Uterus (tissue), 2 donors: ENCODE data around the gene CTBP1.

Experiments used
- CTCF ChIP-seq, 4 experiments: fragments of 200-600 bp in 2 of 4; fragments of 450-650 bp in 2 of 4; sonication (generic) in 2 of 4; IDR thresholded peaks; one replicate each; pipeline ENCODE4 v1.5.1; 2016 to 2019; ENCODE audit warnings: antibody characterized with exemption in 4 of 4, mild to moderate bottlenecking in 2 of 4, moderate library complexity in 1 of 4
- POLR2A ChIP-seq, 2 donors: fragments of 450-650 bp; IDR thresholded peaks; one replicate each; pipeline ENCODE4 v1.6.1; 2016; ENCODE audit warnings: antibody characterized with exemption in 2 of 2, mild to moderate bottlenecking in 1 of 2, moderate library complexity in 1 of 2

- TF ChIP-seq CTCF (IDR thresholded peaks at IDR 0.05) (no peak), POLR2A (IDR thresholded peaks at IDR 0.05) (no peak)
Observed at GRCh38 chr4:1196421-1197183, 52.3 kb downstream of the CTBP1 start.
